HepG2 (cell line): ENCODE data around the gene RAB3GAP1. TPM values are rescaled to one million over a fixed set of nuclear protein-coding genes. Genes with fewer than 3 reads are reported as not detected.

Experiments
- ATAC-seq: fragments of 200-7000 bp; cut with Tn5 transposase; 3 replicates; pipeline ENCODE4 v1.9.1; 2020; ENCODE audit warnings: mild to moderate bottlenecking, moderate library complexity
- BruUV-seq: library from RNA; stranded (reverse); fragments of 400-500 nt; replicated peaks from 2 replicates; lab custom pipeline; 2021; lab: Mats Ljungman, UMichigan
- CTCF ChIA-PET: fragments of 300-600 bp; formaldehyde crosslinking; extraction: SDS; loops from one replicate; lab custom pipeline; 2021; ENCODE audit warnings: low total read pairs, inconsistent platforms, low intra/inter-chr PET ratio; lab: Yijun Ruan, JAX
- POLR2A ChIA-PET: fragments of 350-600 bp; sonication (Branson Sonifier 250); formaldehyde crosslinking; loops from one replicate; lab custom pipeline; 2020; ENCODE audit warnings: antibody characterized with exemption, inconsistent platforms; lab: Yijun Ruan, JAX
- DNase-seq: peaks from one replicate; pipeline ENCODE4 v3.0.0-alpha.2; 2015; ENCODE audit warnings: low spot score
- FAIRE-seq: peaks from 3 replicates; lab custom pipeline; 2011; peaks lifted over from hg19 to GRCh38; lab: Jason Lieb, UNC
- H2AFZ ChIP-seq: one replicate; pipeline ENCODE4 v1.6.1; 2011; ENCODE audit warnings: low read length, inconsistent platforms
- H3K27ac ChIP-seq: fragments of 300-600 bp; 3 replicates; pipeline ENCODE4 v1.8.0; 2011; ENCODE audit warnings: mixed run types, mild to moderate bottlenecking, mixed read lengths, low read length, inconsistent platforms; ENCODE audit not compliant: insufficient read depth; ENCODE audit errors: extremely low read length
- H3K27me3 ChIP-seq, 2 experiments: fragments of 200-600 bp in 1 of 2; 2 replicates in 1 of 2; 3 replicates in 1 of 2; pipeline versions ENCODE4 v1.6.0 to v1.8.0; 2011; ENCODE audit warnings: low read length in 2 of 2, mild to moderate bottlenecking in 2 of 2, moderate library complexity in 2 of 2, inconsistent platforms in 1 of 2; ENCODE audit not compliant: insufficient read depth in 2 of 2, control insufficient read depth in 1 of 2
- H3K36me3 ChIP-seq, 2 experiments: fragments of 200-600 bp in 1 of 2; replicated peaks in 1 of 2; 2 replicates in 1 of 2; 3 replicates in 1 of 2; pipeline versions ENCODE4 v1.5.1 to v1.8.0; 2011; ENCODE audit warnings: low read length in 2 of 2, inconsistent platforms in 1 of 2; ENCODE audit not compliant: insufficient read depth in 2 of 2, control insufficient read depth in 1 of 2
- H3K4me1 ChIP-seq: 2 replicates; pipeline ENCODE4 v1.5.1; 2012; ENCODE audit warnings: low read length, inconsistent platforms; ENCODE audit not compliant: insufficient read depth
- H3K4me2 ChIP-seq: 2 replicates; pipeline ENCODE4 v1.6.0; 2011; ENCODE audit warnings: low read depth, low read length, inconsistent platforms
- H3K4me3 ChIP-seq, 3 experiments: fragments of 200-600 bp in 1 of 3; sonication (generic), shearing (Covaris generic) in 1 of 3; replicated peaks in 1 of 3; 2 replicates each; pipeline ENCODE4 v1.5.1; 2011 to 2016; ENCODE audit warnings: low read length in 3 of 3, inconsistent platforms in 2 of 3, low read depth in 2 of 3, mild to moderate bottlenecking in 2 of 3, control low read depth in 1 of 3, mixed read lengths in 1 of 3; ENCODE audit not compliant: insufficient read depth in 1 of 3
- H3K79me2 ChIP-seq: one replicate; pipeline ENCODE4 v1.6.1; 2011; ENCODE audit warnings: low read length, inconsistent platforms; ENCODE audit not compliant: insufficient read depth
- H3K9ac ChIP-seq: 2 replicates; pipeline ENCODE4 v1.6.0; 2011; ENCODE audit warnings: mild to moderate bottlenecking, low read depth, low read length, inconsistent platforms; ENCODE audit not compliant: insufficient read depth
- H3K9me3 ChIP-seq: 2 replicates; pipeline ENCODE4 v1.5.1; 2012; ENCODE audit warnings: mild to moderate bottlenecking, low read length
- H4K20me1 ChIP-seq: 2 replicates; pipeline ENCODE4 v1.6.0; 2011; ENCODE audit warnings: inconsistent platforms, mild to moderate bottlenecking, low read length, moderate library complexity; ENCODE audit not compliant: insufficient read depth
- ARNTL ChIP-seq: sonication (generic); formaldehyde crosslinking; IDR thresholded peaks from 2 replicates; pipeline ENCODE4 v1.4.0; 2020; ENCODE audit warnings: mild to moderate bottlenecking, missing genetic modification reagents
- CCDC6 ChIP-seq: sonication (generic); formaldehyde crosslinking; IDR thresholded peaks from 2 replicates; pipeline ENCODE4 v1.8.1; 2022; ENCODE audit warnings: mild to moderate bottlenecking, missing genetic modification reagents, moderate library complexity
- ELF1 ChIP-seq: sonication (generic); formaldehyde crosslinking; IDR thresholded peaks from 2 replicates; pipeline ENCODE4 v1.4.0; 2020; ENCODE audit warnings: missing genetic modification reagents
- ELF3 ChIP-seq: IDR thresholded peaks from 2 replicates; pipeline ENCODE4 v1.6.1; 2016; ENCODE audit warnings: missing genetic modification reagents, missing compliant biosample characterization
- GATAD1 ChIP-seq: IDR thresholded peaks from 2 replicates; pipeline ENCODE4 v1.6.1; 2016; ENCODE audit warnings: missing genetic modification reagents, missing compliant biosample characterization
- KLF12 ChIP-seq: sonication (generic); formaldehyde crosslinking; IDR thresholded peaks from 2 replicates; pipeline ENCODE4 v1.4.0; 2020; ENCODE audit warnings: missing genetic modification reagents, borderline replicate concordance
- MBD4 ChIP-seq: IDR thresholded peaks from 2 replicates; pipeline ENCODE4 v1.6.1; 2012; ENCODE audit warnings: low read length, inconsistent platforms, borderline replicate concordance
- NFE2L2 ChIP-seq: fragments of 150-350 bp; IDR thresholded peaks from 2 replicates; pipeline ENCODE4 v1.6.1; 2014; ENCODE audit warnings: low read length
- NKX3-1 ChIP-seq: sonication (generic); formaldehyde crosslinking; IDR thresholded peaks from 2 replicates; pipeline ENCODE4 v1.5.0; 2020; ENCODE audit warnings: missing genetic modification reagents
- PITX1 ChIP-seq: sonication (generic); formaldehyde crosslinking; IDR thresholded peaks from 2 replicates; pipeline ENCODE4 v1.5.1; 2020; ENCODE audit warnings: mild to moderate bottlenecking, missing genetic modification reagents
- PRMT3 ChIP-seq: sonication (generic); formaldehyde crosslinking; IDR thresholded peaks from 2 replicates; pipeline ENCODE4 v1.8.1; 2022; ENCODE audit warnings: low read depth, mild to moderate bottlenecking, moderate library complexity, missing genetic modification reagents, borderline replicate concordance
- SNAPC5 ChIP-seq: sonication (generic); formaldehyde crosslinking; IDR thresholded peaks from 2 replicates; pipeline ENCODE4 v1.8.1; 2023; ENCODE audit warnings: mild to moderate bottlenecking, missing genetic modification reagents, borderline replicate concordance
- ZFP36L1 ChIP-seq: sonication (generic); formaldehyde crosslinking; IDR thresholded peaks from 2 replicates; pipeline ENCODE4 v1.8.0; 2022; ENCODE audit warnings: mild to moderate bottlenecking, missing genetic modification reagents, moderate library complexity
- ZNF138 ChIP-seq: sonication (generic); formaldehyde crosslinking; IDR thresholded peaks from 2 replicates; pipeline ENCODE4 v1.5.0; 2020; ENCODE audit warnings: mild to moderate bottlenecking, low read depth, missing genetic modification reagents
- ZNF280B ChIP-seq: sonication (generic); formaldehyde crosslinking; IDR thresholded peaks from 2 replicates; pipeline ENCODE4 v1.5.0; 2020; ENCODE audit warnings: missing genetic modification reagents, mild to moderate bottlenecking, borderline replicate concordance
- ZNF572 ChIP-seq: sonication (generic); formaldehyde crosslinking; IDR thresholded peaks from 2 replicates; pipeline ENCODE4 v1.5.1; 2020; ENCODE audit warnings: mild to moderate bottlenecking, missing genetic modification reagents
- ZNF746 ChIP-seq: sonication (generic); formaldehyde crosslinking; IDR thresholded peaks from 2 replicates; pipeline ENCODE4 v1.8.0; 2022; ENCODE audit warnings: mild to moderate bottlenecking, missing genetic modification reagents
- ZNF781 ChIP-seq: sonication (generic); formaldehyde crosslinking; IDR thresholded peaks from 2 replicates; pipeline ENCODE4 v1.5.1; 2020; ENCODE audit warnings: borderline replicate concordance, mild to moderate bottlenecking, missing genetic modification reagents; ENCODE audit errors: not compliant biosample characterization
- ZSCAN22 ChIP-seq: sonication (generic); formaldehyde crosslinking; IDR thresholded peaks from 2 replicates; pipeline ENCODE4 v1.4.0; 2020; ENCODE audit warnings: mild to moderate bottlenecking, missing genetic modification reagents
- WGBS: methylation state at CpG from one replicate; pipeline ENCODE4 v1.1.6; 2017; ENCODE audit warnings: low lambda C conversion rate; 5-methylcytosine and 5-hydroxymethylcytosine counted together
- in situ Hi-C: cut with HindIII; loops from 2 replicates; pipeline ENCODE4 v1.10.0; 2017; ENCODE audit warnings: low pct_unique_long_range_greater_than_20kb; ENCODE audit not compliant: extremely low pct_ligation_motif_present
- intact Hi-C: fragments of 100-400 bp; cut with micrococcal nuclease; formaldehyde crosslinking; loops from one replicate; pipeline ENCODE4 v1.10.0; 2022; ENCODE audit not compliant: unreplicated experiment
- polyA plus RNA-seq, 8 experiments: library from polyadenylated mRNA; depleted of rRNA in 3 of 8; stranded (reverse) in 7 of 8; unstranded in 1 of 8; fragments of >200 nt; fragmentation: Illumina TruSeq in 4 of 8; extraction: Trizol in 4 of 8; gene quantifications; 2 replicates each; pipeline versions ENCODE4 v1.2.1 to v1.2.3, GENCODE V29; 2011 to 2016; ENCODE audit warnings: low read depth in 4 of 8, missing spikeins in 1 of 8, mixed read lengths in 1 of 8; ENCODE audit not compliant: insufficient read depth in 1 of 8
- total RNA-seq, 5 experiments: library from RNA; depleted of rRNA; stranded (reverse); fragments of >200 nt; fragmentation: Illumina TruSeq; extraction: Trizol; gene quantifications; 2 replicates each; pipeline ENCODE4 v1.2.3, GENCODE V29; 2016; ENCODE audit warnings: low read depth in 1 of 5

RAB3GAP1 gene
- total and polyA plus RNA-seq, 2 of the 13 experiments (the other 11 are each of a cell fraction or from before 2014, with no cell fraction given): 15.2 to 48.8 TPM

GRCh38 chr2:135099802-135100483 lies 47.9 kb downstream of the RAB3GAP1 start (continued):
- TF ChIP-seq ZNF280B (CRISPR knock-in tag) (no peak), ELF1 (no peak), ZNF781 (CRISPR knock-in tag) (no peak), ARNTL (no peak), ZFP36L1 (CRISPR knock-in tag) (no peak)

GRCh38 chr2:135103843-135104242 lies 51.8 kb downstream of the RAB3GAP1 start:
- Histone ChIP-seq H3K27me3 (no peaks in the 10 kb centered on the region), H2AFZ (no peak overlapping the region), H3K4me2 (no peak overlapping the region), H3K27ac (no peak overlapping the region), H3K4me1 (no peaks in the 10 kb centered on the region), H3K36me3 (peaks cover 0 to 10% of the 10 kb centered on the region in 2 experiments; a peak in 3 of 5 replicates), H3K9ac (no peak overlapping the region), H4K20me1 (no peaks in the 10 kb centered on the region), H3K79me2 (no peaks in the 10 kb centered on the region), H3K4me3 (no peak overlapping the region), H3K9me3 (0 out of 2 replicates have a peak, but pooled peaks cover 3% of the 10 kb centered on the region)
- intact Hi-C loops (no loop called here), in situ Hi-C loops (no loop called here)
- DNase-seq: no peak
- no peak for FAIRE-seq
- CTCF ChIA-PET: no interaction called here
- ATAC-seq: no peak
- TF ChIP-seq NFE2L2 (no peak), PRMT3 (no peak), ZNF572 (CRISPR knock-in tag) (no peak), ELF3 (CRISPR knock-in tag) (no peak), KLF12 (CRISPR knock-in tag) (no peak), NKX3-1 (no peak), ZNF138 (CRISPR knock-in tag) (no peak), ZNF746 (no peak), ZSCAN22 (CRISPR knock-in tag) (no peak), SNAPC5 (CRISPR knock-in tag) (no peak), CCDC6 (CRISPR knock-in tag) (no peak), MBD4 (no peak), GATAD1 (CRISPR knock-in tag) (no peak), PITX1 (CRISPR knock-in tag) (no peak)
- no TSS peak for BruUV-seq
- POLR2A ChIA-PET: no interaction called here
- WGBS: 100% methylated on average over 1 of the region's 1 CpG
